ENCODE data around the gene PDP2.

The PDP2 gene, protein sequence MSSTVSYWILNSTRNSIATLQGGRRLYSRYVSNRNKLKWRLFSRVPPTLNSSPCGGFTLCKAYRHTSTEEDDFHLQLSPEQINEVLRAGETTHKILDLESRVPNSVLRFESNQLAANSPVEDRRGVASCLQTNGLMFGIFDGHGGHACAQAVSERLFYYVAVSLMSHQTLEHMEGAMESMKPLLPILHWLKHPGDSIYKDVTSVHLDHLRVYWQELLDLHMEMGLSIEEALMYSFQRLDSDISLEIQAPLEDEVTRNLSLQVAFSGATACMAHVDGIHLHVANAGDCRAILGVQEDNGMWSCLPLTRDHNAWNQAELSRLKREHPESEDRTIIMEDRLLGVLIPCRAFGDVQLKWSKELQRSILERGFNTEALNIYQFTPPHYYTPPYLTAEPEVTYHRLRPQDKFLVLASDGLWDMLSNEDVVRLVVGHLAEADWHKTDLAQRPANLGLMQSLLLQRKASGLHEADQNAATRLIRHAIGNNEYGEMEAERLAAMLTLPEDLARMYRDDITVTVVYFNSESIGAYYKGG

DNA sequence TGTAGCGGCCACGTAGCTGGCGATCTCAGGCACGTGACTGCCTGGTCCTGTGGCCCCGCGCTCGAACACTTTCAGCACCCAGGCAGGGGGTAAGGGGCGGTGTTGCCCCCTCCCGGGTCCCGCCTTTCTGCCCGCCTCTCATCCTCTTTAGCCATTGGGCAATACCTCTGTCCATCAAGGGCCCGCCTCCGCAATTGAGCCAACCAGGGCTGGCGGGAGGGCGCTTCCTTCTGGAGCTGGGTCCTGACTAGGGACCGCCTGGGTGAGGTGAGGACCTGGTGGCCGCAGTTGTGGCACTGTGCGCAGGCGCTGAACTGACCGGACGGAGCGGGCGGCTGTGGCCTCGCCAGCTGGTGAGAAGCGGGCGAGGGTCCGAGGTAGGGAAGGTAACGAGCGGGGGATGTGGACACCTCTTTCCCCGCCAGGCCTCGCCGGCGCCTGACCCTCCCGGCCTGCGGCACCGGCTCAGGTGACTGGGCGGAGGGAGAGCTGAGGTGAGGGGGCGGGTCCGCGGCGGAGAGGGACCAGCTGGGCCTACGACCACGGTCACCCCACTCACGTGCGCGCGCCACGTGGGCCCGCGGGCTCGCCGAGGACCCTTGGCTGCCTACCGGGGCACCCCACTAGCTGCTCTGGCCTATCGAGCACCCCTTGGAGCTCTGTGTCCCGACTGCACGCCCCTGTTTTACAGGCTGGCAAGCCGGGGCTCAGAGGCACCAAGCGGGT lies at the start of gene PDP2:
PDP2 (plus strand) TSS at position 228 of the 726 bp plus-strand sequence. CDS start 3,770 bp downstream, outside the sequence.
- DNase-seq (ENCODE audit: low spot score) = peak; percentile 92

GRCh38 chr16:66832190-66832589 lies 48.1 kb upstream of the PDP2 start:
- DNase-seq (ENCODE audit: low spot score) = no peak

DNA sequence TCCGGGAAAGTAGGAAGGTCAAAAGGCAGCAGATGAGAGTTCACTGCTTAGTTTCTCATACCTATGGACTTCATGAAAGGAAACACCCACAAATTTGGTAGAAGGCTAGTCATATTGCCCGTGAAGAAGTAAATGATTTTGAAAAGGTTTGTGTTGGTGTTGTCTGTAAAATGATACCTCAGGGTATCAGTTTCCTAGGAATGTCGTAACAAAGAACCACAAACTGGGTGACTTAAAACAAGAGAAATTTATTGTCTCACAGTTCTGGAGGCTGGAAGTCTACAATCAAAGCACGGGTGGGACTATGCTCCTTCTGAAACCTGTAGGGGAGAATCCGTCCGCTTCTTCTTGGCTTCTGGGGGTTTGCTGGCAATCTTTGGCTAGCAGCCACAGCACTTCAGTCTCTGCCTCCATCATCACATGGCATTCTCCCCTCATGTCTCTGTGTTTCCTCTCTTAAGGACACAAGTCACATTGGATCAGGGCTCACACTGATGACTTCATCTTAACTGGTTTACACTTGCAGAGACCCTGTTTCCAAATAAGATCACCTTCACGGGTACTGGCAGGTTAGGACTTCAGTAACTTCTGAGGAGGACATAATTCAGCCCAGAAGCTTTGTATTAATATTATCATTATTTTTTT lies 47.5 kb upstream of the PDP2 start:
- no peak for DNase-seq (ENCODE audit: low spot score)

GRCh38 chr16:66834746-66835145 lies 45.6 kb upstream of the PDP2 start:
- DNase-seq (ENCODE audit: low spot score) = no peak

- no peak for DNase-seq (ENCODE audit: low spot score)
These were observed 39.4 kb upstream of the PDP2 start for GRCh38 chr16:66840883-66841282.

- no peak for DNase-seq (ENCODE audit: low spot score)
These were observed 38.9 kb upstream of the PDP2 start for GRCh38 chr16:66841366-66841765.

- DNase-seq (ENCODE audit: low spot score) = no peak
These were observed 37.5 kb upstream of the PDP2 start for GRCh38 chr16:66842765-66843164.

GRCh38 chr16:66843191-66843590 lies 37.1 kb upstream of the PDP2 start:
- no peak for DNase-seq (ENCODE audit: low spot score)

DNA sequence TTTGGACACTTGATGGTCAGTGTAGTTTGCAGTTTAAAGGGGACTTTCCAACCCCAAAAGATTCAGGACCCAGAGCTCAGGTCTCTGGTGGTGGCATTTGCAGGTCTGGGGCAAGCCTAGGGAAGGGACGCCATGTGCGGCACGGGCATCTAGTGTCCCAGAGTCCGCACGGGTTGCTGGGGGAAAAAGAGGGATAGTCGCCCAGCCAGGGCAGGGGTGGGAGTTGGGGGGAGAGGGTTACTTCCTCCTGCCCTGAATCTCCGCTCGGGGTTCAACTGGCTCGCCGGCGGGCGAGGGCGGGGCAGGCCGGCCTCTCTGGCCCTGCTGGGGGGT lies 36.3 kb upstream of the PDP2 start:
- DNase-seq (ENCODE audit: low spot score) = no peak

GRCh38 chr16:66844342-66845079 lies 35.8 kb upstream of the PDP2 start, which contains the start of gene CA7:
Gene CA7, plus strand, starts transcription at chr16:66844414. Its CDS starts 74 bp downstream, at chr16:66844488.
- DNase-seq (ENCODE audit: low spot score) = peak; percentile 18

- no peak for DNase-seq (ENCODE audit: low spot score)
These were observed 35.3 kb upstream of the PDP2 start for GRCh38 chr16:66845080-66845410.

DNA sequence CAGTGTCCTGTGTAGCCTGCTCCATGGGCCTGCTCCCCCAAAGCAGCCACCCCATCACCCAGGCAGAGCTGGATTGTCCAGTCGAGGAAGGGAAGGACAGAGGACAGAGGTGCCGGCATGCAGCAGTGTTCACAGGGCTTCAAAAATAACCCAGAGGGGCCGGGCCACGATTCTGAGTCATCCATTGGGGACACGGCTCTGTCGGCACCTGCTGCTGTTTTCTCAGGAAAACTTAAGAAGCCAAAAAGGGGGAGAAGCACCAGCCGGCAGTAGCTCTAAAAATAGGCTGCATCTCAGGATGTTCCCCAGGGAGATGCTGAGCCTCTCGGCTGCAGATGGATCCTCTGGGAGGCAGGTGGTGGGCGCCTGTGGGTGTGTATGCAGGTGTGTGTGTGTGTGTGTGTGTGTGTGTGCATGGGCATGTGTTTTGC lies 34.5 kb upstream of the PDP2 start:
- DNase-seq (ENCODE audit: low spot score) = peak; percentile 41

GRCh38 chr16:66846266-66846665 lies 34.0 kb upstream of the PDP2 start:
- DNase-seq (ENCODE audit: low spot score) = no peak

GRCh38 chr16:66846831-66847230 lies 33.5 kb upstream of the PDP2 start:
- no peak for DNase-seq (ENCODE audit: low spot score)

DNA sequence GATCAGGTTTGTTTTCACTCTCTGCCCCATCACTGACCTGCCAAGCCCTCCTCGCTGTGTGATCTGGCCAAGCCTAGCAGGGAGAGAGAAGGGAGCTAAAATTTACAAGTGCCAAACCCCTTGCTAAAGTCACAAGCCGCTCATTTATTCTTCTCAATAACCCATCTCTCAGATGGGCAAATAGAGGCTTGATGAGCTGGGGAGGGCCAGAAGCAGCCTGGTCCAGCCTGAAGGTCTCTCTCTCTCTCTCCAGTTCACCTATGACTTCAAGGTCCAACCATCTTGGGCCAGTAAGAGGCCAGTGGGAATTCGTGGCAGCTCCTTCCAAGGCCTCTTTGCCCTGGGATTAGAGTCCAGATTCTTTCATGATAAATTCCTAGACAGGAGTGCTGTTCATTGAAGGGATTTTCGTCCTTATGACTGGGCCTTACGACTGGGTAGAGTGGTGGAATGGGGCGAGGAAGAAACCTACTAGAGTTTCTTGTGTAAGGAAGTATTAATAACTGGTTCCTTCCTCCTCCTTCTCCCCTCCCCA lies 32.7 kb upstream of the PDP2 start:
- no peak for DNase-seq (ENCODE audit: low spot score)

GRCh38 chr16:66848172-66848571 lies 32.1 kb upstream of the PDP2 start:
- no peak for DNase-seq (ENCODE audit: low spot score)

- DNase-seq (ENCODE audit: low spot score) = no peak
These were observed 31.3 kb upstream of the PDP2 start for GRCh38 chr16:66849021-66849420.

DNA sequence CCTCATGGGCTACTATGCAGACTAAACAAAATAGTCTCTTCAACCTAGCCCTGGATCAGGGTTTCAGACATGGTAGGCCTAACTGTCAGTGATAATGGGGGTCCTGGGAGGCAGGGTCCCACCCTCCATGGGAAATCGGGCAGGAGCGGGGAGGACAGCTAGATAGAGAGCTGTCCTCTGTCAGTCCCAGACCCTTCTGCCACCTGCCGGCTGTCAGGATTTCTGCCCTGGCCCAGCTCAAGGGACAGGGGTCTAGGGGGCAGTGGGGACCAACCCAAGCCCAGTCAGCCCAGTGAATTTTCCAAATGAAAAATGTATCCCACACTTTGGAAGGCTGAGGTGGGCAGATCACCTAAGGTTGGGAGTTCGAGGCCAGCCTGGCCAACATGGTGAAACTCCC lies 30.8 kb upstream of the PDP2 start:
- DNase-seq (ENCODE audit: low spot score) = no peak

DNA sequence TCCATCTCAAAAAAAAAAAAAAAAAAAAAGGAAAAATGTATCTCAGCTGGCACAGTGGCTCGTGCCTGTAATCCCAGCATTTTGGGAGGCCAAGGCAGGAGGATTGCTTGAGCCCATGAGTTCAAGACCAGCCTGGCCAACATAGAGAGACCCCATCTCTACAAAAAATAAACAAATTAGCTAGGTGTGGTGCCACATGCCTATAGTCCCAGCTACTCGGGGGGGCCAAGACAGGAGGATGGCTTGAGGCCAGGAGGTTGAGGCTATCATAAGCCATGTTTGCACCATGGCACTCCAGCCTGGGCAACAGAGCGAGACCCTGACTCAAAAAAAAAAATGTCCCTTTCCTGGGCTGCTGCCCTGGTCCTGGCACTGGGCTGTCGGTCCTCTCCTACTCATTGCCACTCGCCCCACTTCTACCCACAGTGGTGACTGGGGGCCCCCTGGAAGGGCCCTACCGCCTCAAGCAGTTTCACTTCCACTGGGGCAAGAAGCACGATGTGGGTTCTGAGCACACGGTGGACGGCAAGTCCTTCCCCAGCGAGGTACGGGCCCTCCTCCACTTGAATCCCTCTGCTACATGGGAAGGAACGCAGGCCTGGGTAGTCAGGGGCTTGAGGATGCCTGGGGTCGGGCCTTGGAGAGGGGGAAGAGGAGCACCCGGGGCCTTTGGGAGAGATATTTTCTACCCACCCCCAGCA lies 30.1 kb upstream of the PDP2 start:
- no peak for DNase-seq (ENCODE audit: low spot score)

GRCh38 chr16:66851166-66851964 lies 28.9 kb upstream of the PDP2 start:
- no peak for DNase-seq (ENCODE audit: low spot score)

Data from putamen (tissue), 1 donor.